OCI-LY1 (cell line): Measurements from ENCODE around the gene GNAT1.

Experiments used
- CTCF ChIP-seq: fragments of 200-600 bp; sonication (generic), shearing (Covaris generic); IDR thresholded peaks from 2 replicates; pipeline ENCODE4 v1.5.1; 2017; ENCODE audit warnings: mild to moderate bottlenecking, antibody characterized with exemption, low read length, moderate library complexity, mixed read lengths
- EZH2 ChIP-seq: fragments of 200-600 bp; sonication (generic), shearing (Covaris generic); IDR thresholded peaks from 2 replicates; pipeline ENCODE4 v1.8.0; 2017; ENCODE audit warnings: borderline replicate concordance, mixed run types, mild to moderate bottlenecking, antibody characterized with exemption, low read length, moderate library complexity, mixed read lengths

GRCh38 chr3:50195501-50196252 is 4.3 kb downstream of the GNAT1 start:
- TF ChIP-seq EZH2, result no peak
- TF ChIP-seq CTCF, result no peak
